ENCODE data around the gene SLC7A10.
"Not testable (repeated sequence)": the region's sequence is repeated elsewhere in the genome, so short reads cannot be mapped to it uniquely, and the experiment has no call there.

The SLC7A10 gene

GRCh38 chr19:33238481-33239149 lies 13.0 kb upstream of the SLC7A10 start:
- no peak for DNase-seq (ENCODE audit: low read depth, low spot score)

- no peak for DNase-seq (ENCODE audit: low read depth, low spot score)
Measured at GRCh38 chr19:33236696-33237390, 11.2 kb upstream of the SLC7A10 start.

GRCh38 chr19:33235996-33236350 lies 10.3 kb upstream of the SLC7A10 start:
- DNase-seq (ENCODE audit: low read depth, low spot score), result no peak

GRCh38 chr19:33235269-33235995 lies 9.8 kb upstream of the SLC7A10 start:
- DNase-seq (ENCODE audit: low read depth, low spot score), result no peak

- no peak for DNase-seq (ENCODE audit: low read depth, low spot score)
Measured at GRCh38 chr19:33234736-33235135, 9.1 kb upstream of the SLC7A10 start.

GRCh38 chr19:33234092-33234491 lies 8.4 kb upstream of the SLC7A10 start:
- no peak for DNase-seq (ENCODE audit: low read depth, low spot score)

- DNase-seq (ENCODE audit: low read depth, low spot score), result no peak
Measured at GRCh38 chr19:33233056-33233873, 7.6 kb upstream of the SLC7A10 start.

GRCh38 chr19:33232656-33233055 lies 7.0 kb upstream of the SLC7A10 start:
- no peak for DNase-seq (ENCODE audit: low read depth, low spot score)

GRCh38 chr19:33231511-33231910 lies 5.9 kb upstream of the SLC7A10 start:
- DNase-seq (ENCODE audit: low read depth, low spot score), result no peak

- no peak for DNase-seq (ENCODE audit: low read depth, low spot score)
Measured at GRCh38 chr19:33229962-33230361, 4.3 kb upstream of the SLC7A10 start.

- no peak for DNase-seq (ENCODE audit: low read depth, low spot score)
Measured at GRCh38 chr19:33227870-33228599, 2.4 kb upstream of the SLC7A10 start.

- no peak for DNase-seq (ENCODE audit: low read depth, low spot score)
Measured at GRCh38 chr19:33227242-33227650, 1.6 kb upstream of the SLC7A10 start.

- DNase-seq (ENCODE audit: low read depth, low spot score), result no peak
Measured at GRCh38 chr19:33226550-33227241, 1.0 kb upstream of the SLC7A10 start.

- DNase-seq (ENCODE audit: low read depth, low spot score), result no peak
Measured at GRCh38 chr19:33224694-33225457, 774 bp downstream of the SLC7A10 start.

- not testable (repeated sequence) for DNase-seq (ENCODE audit: low read depth, low spot score)
Measured at GRCh38 chr19:33222255-33222654, 3.4 kb downstream of the SLC7A10 start.

GRCh38 chr19:33221638-33222037 lies 4.0 kb downstream of the SLC7A10 start:
- no peak for DNase-seq (ENCODE audit: low read depth, low spot score)

- DNase-seq (ENCODE audit: low read depth, low spot score), result no peak
Measured at GRCh38 chr19:33220735-33221134, 4.9 kb downstream of the SLC7A10 start.

GRCh38 chr19:33220115-33220514 lies 5.5 kb downstream of the SLC7A10 start:
- no peak for DNase-seq (ENCODE audit: low read depth, low spot score)

GRCh38 chr19:33219261-33219815 lies 6.3 kb downstream of the SLC7A10 start:
- DNase-seq (ENCODE audit: low read depth, low spot score), result no peak

- DNase-seq (ENCODE audit: low read depth, low spot score), result no peak
Measured at GRCh38 chr19:33217881-33218280, 7.8 kb downstream of the SLC7A10 start.
